HG02840 (cell line): ENCODE data around the gene GPX7.

ENCODE experiments used
- ATAC-seq: cut with Tn5 transposase; IDR thresholded peaks from one replicate; pipeline ENCODE4 v1.9.1; 2021; ENCODE audit warnings: mild to moderate bottlenecking, moderate library complexity, moderate number of reproducible peaks; ENCODE audit not compliant: unreplicated experiment, low FRiP score

GPX7 gene

GRCh38 chr1:52627028-52627427 is 24.9 kb downstream of the GPX7 start:
- no peak for ATAC-seq

- no peak for ATAC-seq
These were observed 26.6 kb downstream of the GPX7 start for GRCh38 chr1:52628614-52629324.

DNA sequence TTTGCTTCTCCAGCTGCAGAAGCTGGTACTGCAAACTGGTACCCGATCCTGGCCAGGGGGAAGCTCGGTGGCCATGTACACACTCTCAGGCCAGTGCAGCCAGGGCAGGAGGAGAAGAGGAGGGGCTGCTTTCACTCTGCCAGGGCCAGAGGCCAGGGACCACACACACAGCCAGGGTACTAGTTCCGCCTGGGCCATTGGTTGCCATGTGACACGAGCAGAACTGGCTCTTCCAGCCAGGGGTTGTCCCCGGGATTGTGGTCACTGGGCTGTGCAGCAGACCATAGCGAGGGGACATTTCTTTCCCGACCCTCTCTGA is 27.1 kb downstream of the GPX7 start:
- no peak for ATAC-seq

DNA sequence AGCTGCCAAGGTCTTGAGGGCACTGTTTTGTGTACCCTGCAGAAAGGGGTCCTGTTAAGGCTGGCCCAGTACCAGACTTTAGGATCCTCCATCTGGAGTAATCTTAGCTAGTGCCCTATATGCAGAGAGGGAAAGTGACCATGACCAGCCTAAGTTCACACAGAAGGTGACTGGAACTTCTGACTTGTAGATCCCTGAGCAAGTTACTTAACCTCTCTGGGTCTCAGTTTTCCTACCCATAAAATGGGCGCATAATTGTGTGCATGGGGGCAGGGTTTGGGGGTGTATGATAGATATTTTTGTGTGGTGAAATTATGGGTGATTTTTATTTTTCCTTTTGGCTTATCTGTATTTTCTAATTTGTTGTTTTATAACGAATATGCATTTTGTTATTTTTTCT is 27.5 kb downstream of the GPX7 start:
- ATAC-seq: no peak

DNA sequence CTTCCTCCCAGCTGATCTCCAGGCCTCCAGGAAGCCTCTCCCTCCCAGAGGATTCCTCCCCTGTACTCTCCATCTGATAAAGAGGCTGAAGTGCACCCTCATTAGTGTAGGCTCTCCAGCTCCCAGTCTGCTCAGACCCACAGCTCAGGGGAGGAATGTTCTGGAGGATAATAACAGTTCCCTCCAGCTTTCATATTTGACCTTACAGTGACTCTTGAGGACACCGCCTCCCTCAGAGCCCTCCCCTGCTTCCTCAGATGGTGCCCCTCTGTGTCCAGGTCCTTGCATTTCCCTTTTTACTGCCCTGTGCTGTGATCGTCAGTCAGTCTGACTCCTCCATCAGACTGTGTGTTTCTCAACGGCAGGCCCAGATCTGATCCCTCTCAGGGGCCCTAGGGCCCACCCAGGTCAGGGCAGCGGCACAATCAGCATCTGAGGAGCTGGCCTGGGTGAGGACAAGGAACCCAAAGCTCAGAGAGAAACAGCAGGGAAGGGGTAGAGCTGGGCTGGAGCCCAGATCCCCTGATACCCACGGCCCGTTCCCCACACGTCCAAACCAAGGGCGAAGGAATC is 29.7 kb downstream of the GPX7 start:
- ATAC-seq: no peak

- no peak for ATAC-seq
These were observed 30.6 kb downstream of the GPX7 start, which contains the start of gene SHISAL2A for GRCh38 chr1:52632732-52633290. Gene SHISAL2A (plus strand): TSS chr1:52633168. CDS start chr1:52633494, 326 bp downstream.

- ATAC-seq: no peak
These were observed 31.2 kb downstream of the GPX7 start for GRCh38 chr1:52633291-52633754.

DNA sequence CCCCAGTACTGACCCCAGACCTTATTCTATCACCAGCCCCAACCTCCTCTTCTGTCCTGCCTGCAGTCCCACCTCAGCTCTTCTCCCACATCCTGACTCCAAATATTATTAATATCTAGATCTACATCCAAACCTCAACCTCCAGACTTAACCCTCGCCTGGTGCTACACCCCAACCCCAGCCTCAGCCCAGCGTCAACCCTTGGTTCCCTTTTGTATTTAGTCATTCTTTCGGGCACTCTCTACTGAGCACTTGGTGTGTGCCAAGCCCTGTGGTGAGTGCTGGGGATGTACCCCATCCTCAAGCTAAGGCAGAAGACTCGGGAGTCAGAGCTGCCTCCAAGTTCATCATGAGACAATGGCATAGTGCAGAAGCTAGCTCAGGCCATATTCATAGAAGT is 31.9 kb downstream of the GPX7 start:
- no peak for ATAC-seq

- no peak for ATAC-seq
These were observed 33.3 kb downstream of the GPX7 start for GRCh38 chr1:52635321-52636089.

DNA sequence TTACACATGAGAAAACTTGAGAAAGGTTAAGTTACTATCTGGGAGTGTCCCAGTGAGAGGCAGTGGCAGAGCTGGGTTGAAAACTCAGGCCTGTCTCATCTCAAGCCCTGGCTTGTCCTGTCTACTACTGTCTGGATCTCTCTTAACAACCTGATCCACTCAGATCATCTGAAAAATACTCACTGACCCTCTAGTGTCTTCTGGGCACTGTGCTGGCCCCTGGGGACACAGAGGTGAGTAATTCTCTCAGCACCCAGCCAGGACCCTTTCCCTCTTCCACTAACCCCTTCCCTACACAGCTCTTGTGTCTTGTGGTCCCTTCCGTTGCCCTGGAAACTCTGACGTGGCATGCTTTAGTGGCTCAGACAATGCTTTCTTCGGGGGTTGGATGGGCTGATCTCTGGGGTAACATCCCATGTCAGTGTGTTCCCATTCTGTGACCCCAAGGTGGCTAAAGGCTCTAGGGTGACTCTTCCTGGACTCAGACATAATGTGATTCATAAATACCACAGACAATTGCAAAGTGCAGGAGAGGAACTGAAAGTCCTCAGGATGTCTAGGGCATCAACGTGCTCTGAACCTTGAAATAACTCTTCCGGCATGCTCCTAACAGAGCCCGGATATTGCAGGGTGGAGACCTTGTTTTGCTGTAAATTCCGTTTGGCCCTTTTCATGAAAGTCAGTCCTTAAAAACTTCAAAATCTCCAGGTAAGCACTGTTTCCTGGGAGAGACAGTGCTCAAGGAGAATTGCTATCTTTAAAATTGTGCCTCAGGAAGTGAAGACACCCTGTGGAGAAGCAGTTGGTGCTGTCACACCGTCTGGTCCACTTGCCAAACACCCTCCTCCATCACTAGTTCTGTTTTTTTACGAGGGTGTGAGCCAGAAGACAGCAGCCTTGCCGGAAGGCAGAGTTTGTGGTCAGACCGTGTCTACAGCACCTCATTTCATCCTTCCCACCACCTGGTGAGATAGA is 34.8 kb downstream of the GPX7 start:
- ATAC-seq: peak; percentile 67

GRCh38 chr1:52637946-52638345 is 35.8 kb downstream of the GPX7 start:
- ATAC-seq: no peak

- ATAC-seq: no peak
These were observed 38.5 kb downstream of the GPX7 start for GRCh38 chr1:52640697-52641096.

- no peak for ATAC-seq
These were observed 39.1 kb downstream of the GPX7 start for GRCh38 chr1:52641307-52641706.

- no peak for ATAC-seq
These were observed 43.1 kb downstream of the GPX7 start for GRCh38 chr1:52645261-52645660.

- ATAC-seq: no peak
These were observed 49.7 kb downstream of the GPX7 start for GRCh38 chr1:52651904-52652303.

- no peak for ATAC-seq
These were observed 51.2 kb downstream of the GPX7 start for GRCh38 chr1:52653207-52653849.

GRCh38 chr1:52654063-52654462 is 51.9 kb downstream of the GPX7 start:
- ATAC-seq: no peak

DNA sequence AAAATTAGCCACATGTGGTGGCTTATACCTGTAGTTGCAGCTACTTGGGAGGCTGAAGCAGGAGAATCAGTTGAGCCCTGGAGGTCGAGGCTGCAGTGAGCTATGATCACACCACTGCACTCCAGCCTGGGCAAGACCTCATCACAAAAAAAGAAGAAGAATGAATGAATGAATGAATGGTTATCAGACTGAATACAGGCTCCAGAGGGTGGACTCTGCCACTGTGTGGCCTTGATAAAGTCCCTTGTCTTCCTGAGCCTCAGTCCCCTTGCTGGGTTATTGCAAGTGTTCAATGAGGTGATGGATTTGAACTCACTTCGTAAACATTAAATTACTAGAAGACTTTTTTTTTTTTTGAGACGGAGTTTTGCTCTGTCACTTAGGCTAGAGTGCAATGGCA is 55.5 kb downstream of the GPX7 start:
- no peak for ATAC-seq
